ENCODE data around the gene NTRK1. TPM values are rescaled to one million over a fixed set of nuclear protein-coding genes. Genes with fewer than 3 reads are reported as not detected.
A peak's percentile ranks its signal among the peaks of the same experiment; 100 is the strongest.

The NTRK1 gene
- total and polyA plus RNA-seq, 2 of the 13 experiments (the other 11 are each of a cell fraction or from before 2014, with no cell fraction given) = not detected

- Histone ChIP-seq H3K36me3 (replicated peaks in 1 of 2; ENCODE audit: control insufficient read depth in 1 of 2, insufficient read depth in 2 of 2, low read length in 2 of 2) (no peaks in the 10 kb centered on the region), H2AFZ (ENCODE audit: low read length) (no peak overlapping the region), H3K9me3 (ENCODE audit: low read length) (no peaks in the 10 kb centered on the region), H3K79me2 (ENCODE audit: insufficient read depth, low read length) (no peaks in the 10 kb centered on the region), H3K4me2 (ENCODE audit: low read depth, low read length) (no peak overlapping the region), H3K27me3 (ENCODE audit: control insufficient read depth in 1 of 2, insufficient read depth in 2 of 2, low read length in 2 of 2) (peaks cover 20 to 76% of the 10 kb centered on the region in 2 experiments), H3K4me1 (ENCODE audit: insufficient read depth, low read length) (no peaks in the 10 kb centered on the region), H4K20me1 (ENCODE audit: insufficient read depth, low read length) (no peaks in the 10 kb centered on the region), H3K9ac (ENCODE audit: insufficient read depth, low read depth, low read length) (no peak overlapping the region), H3K4me3 (replicated peaks in 1 of 3; ENCODE audit: insufficient read depth in 1 of 3, low read depth in 2 of 3, low read length in 3 of 3) (no peak overlapping the region), H3K27ac (ENCODE audit: extremely low read length, insufficient read depth, low read length) (no peak overlapping the region)
- WGBS (ENCODE audit: low lambda C conversion rate) = no CpG with 5 or more reads among the region's 5 CpGs
- BruUV-seq (replicated peaks) = no TSS peak
- in situ Hi-C loops (cut with HindIII; ENCODE audit: extremely low pct_ligation_motif_present, low pct_unique_long_range_greater_than_20kb) (no loop called here), intact Hi-C loops (cut with micrococcal nuclease; ENCODE audit: unreplicated experiment) (no loop called here)
- FAIRE-seq = no peak
- no peak for TF ChIP-seq CENPX (CRISPR knock-in tag; IDR thresholded peaks at IDR 0.05)
- no peak for TF ChIP-seq SIN3A (IDR thresholded peaks at IDR 0.05; ENCODE audit: borderline replicate concordance, low read depth, low read length)
- TF ChIP-seq POGZ (CRISPR knock-in tag; IDR thresholded peaks at IDR 0.05) = no peak
- no peak for TF ChIP-seq KLF9 (CRISPR knock-in tag; IDR thresholded peaks at IDR 0.05; ENCODE audit: low read depth)
- no peak for TF ChIP-seq PHF8 (CRISPR knock-in tag; IDR thresholded peaks at IDR 0.05)
- no peak for TF ChIP-seq KAT2B (IDR thresholded peaks at IDR 0.05; ENCODE audit: borderline replicate concordance, low read depth, low read length)
- no peak for TF ChIP-seq NR3C1 (CRISPR knock-in tag; IDR thresholded peaks at IDR 0.05)
- ATAC-seq = no peak; the same call in 2 of the 3 replicates
- ChIA-PET CTCF (ENCODE audit: low intra/inter-chr PET ratio, low total read pairs) (no interaction called here), POLR2A (no interaction called here)
- no peak for DNase-seq (ENCODE audit: low spot score)
These were observed 14.6 kb downstream of the NTRK1 start for GRCh38 chr1:156875341-156875615.

DNA sequence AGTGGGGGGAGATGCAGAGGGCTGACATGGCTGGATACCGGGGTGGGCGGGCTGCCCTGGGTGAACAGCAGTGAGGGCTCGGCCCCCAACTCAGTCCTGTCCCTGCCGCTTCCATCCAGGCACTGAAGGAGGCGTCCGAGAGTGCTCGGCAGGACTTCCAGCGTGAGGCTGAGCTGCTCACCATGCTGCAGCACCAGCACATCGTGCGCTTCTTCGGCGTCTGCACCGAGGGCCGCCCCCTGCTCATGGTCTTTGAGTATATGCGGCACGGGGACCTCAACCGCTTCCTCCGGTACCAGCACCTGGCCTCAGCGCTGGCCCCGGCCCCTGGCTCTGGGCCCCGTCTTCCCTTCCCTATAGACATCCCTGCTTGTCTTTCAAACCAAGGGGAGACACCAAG, 15.6 kb downstream of the NTRK1 start:
- H3K9ac ChIP-seq (ENCODE audit: insufficient read depth, low read depth, low read length) = no peak overlapping the region
- DNase-seq (ENCODE audit: low spot score) (no peak), ATAC-seq (peak; percentile 89), FAIRE-seq (no peak)
- H3K4me1 ChIP-seq (ENCODE audit: insufficient read depth, low read length) = no peaks in the 10 kb centered on the region
- BruUV-seq (replicated peaks) = no TSS peak
- H3K36me3 ChIP-seq (replicated peaks in 1 of 2; ENCODE audit: control insufficient read depth in 1 of 2, insufficient read depth in 2 of 2, low read length in 2 of 2) = no peaks in the 10 kb centered on the region
- no peak overlapping the region for H3K4me3 ChIP-seq (replicated peaks in 1 of 3; ENCODE audit: insufficient read depth in 1 of 3, low read depth in 2 of 3, low read length in 3 of 3)
- in situ Hi-C loops (cut with HindIII; ENCODE audit: extremely low pct_ligation_motif_present, low pct_unique_long_range_greater_than_20kb) (no loop called here), intact Hi-C loops (cut with micrococcal nuclease; ENCODE audit: unreplicated experiment) (no loop called here)
- no peaks in the 10 kb centered on the region for H4K20me1 ChIP-seq (ENCODE audit: insufficient read depth, low read length)
- WGBS (ENCODE audit: low lambda C conversion rate) = 38% methylated on average over 4 of the region's 21 CpGs
- H3K27ac ChIP-seq (ENCODE audit: extremely low read length, insufficient read depth, low read length) = no peak overlapping the region
- no peaks in the 10 kb centered on the region for H3K79me2 ChIP-seq (ENCODE audit: insufficient read depth, low read length)
- ChIA-PET POLR2A (no interaction called here), CTCF (ENCODE audit: low intra/inter-chr PET ratio, low total read pairs) (no interaction called here)
- TF ChIP-seq FIP1L1 (IDR thresholded peaks at IDR 0.05; ENCODE audit: borderline replicate concordance, insufficient read depth, low read depth, low read length) = no peak
- no peak for TF ChIP-seq BATF2 (CRISPR knock-in tag; IDR thresholded peaks at IDR 0.05)
- TF ChIP-seq CBX2 (IDR thresholded peaks at IDR 0.05; ENCODE audit: low read depth, low read length) = no peak
- TF ChIP-seq CBX2 (CRISPR knock-in tag; IDR thresholded peaks at IDR 0.05; ENCODE audit: low read depth) = no peak
- TF ChIP-seq, protein P1, sequence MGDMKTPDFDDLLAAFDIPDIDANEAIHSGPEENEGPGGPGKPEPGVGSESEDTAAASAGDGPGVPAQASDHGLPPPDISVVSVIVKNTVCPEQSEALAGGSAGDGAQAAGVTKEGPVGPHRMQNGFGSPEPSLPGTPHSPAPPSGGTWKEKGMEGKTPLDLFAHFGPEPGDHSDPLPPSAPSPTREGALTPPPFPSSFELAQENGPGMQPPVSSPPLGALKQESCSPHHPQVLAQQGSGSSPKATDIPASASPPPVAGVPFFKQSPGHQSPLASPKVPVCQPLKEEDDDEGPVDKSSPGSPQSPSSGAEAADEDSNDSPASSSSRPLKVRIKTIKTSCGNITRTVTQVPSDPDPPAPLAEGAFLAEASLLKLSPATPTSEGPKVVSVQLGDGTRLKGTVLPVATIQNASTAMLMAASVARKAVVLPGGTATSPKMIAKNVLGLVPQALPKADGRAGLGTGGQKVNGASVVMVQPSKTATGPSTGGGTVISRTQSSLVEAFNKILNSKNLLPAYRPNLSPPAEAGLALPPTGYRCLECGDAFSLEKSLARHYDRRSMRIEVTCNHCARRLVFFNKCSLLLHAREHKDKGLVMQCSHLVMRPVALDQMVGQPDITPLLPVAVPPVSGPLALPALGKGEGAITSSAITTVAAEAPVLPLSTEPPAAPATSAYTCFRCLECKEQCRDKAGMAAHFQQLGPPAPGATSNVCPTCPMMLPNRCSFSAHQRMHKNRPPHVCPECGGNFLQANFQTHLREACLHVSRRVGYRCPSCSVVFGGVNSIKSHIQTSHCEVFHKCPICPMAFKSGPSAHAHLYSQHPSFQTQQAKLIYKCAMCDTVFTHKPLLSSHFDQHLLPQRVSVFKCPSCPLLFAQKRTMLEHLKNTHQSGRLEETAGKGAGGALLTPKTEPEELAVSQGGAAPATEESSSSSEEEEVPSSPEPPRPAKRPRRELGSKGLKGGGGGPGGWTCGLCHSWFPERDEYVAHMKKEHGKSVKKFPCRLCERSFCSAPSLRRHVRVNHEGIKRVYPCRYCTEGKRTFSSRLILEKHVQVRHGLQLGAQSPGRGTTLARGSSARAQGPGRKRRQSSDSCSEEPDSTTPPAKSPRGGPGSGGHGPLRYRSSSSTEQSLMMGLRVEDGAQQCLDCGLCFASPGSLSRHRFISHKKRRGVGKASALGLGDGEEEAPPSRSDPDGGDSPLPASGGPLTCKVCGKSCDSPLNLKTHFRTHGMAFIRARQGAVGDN (CRISPR knock-in tag; IDR thresholded peaks at IDR 0.05) = peak; percentile 20; the same call in 1 of the 2 replicates
- no peak for TF ChIP-seq ZMYM3 (CRISPR knock-in tag; IDR thresholded peaks at IDR 0.05)
- TF ChIP-seq GABPA (IDR thresholded peaks at IDR 0.05; ENCODE audit: low read depth, low read length) = no peak
- no peak for TF ChIP-seq GABPA (CRISPR knock-in tag; IDR thresholded peaks at IDR 0.05; ENCODE audit: low read depth)
- TF ChIP-seq NR2F2 (IDR thresholded peaks at IDR 0.05; ENCODE audit: borderline replicate concordance, low read depth) = no peak
- no peaks in the 10 kb centered on the region for H3K9me3 ChIP-seq (ENCODE audit: low read length)
- no peak overlapping the region for H3K4me2 ChIP-seq (ENCODE audit: low read depth, low read length)
- no peak overlapping the region for H2AFZ ChIP-seq (ENCODE audit: low read length)
- peaks cover 20 to 78% of the 10 kb centered on the region in 2 experiments for H3K27me3 ChIP-seq (ENCODE audit: control insufficient read depth in 1 of 2, insufficient read depth in 2 of 2, low read length in 2 of 2)

Measured in HepG2 (cell line).